ENCODE data around the gene CEP164.
"Not testable (repeated sequence)": the region's sequence is repeated elsewhere in the genome, so short reads cannot be mapped to it uniquely, and the experiment has no call there.

The CEP164 gene

DNA sequence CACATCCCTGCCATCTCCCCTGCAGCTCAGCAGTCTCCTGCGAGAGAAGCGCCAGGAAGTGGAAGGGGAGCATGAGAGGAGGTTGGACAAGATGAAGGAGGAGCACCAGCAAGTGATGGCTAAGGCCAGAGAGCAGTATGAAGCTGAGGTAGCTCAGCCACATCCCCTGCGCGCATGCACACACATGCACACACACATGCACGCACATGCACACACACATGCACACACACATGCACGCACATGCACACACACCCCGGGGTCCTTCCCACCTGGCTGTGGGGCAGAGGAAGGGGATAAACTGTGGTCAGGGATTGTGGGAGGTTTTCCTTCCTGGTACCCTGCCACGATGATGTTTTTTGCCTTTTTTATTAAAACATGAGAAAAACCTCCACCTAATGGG is 65.3 kb downstream of the CEP164 start:
- TF ChIP-seq CTCF (IDR thresholded peaks at IDR 0.05; ENCODE audit: low read depth, low read length, missing control alignments) = no peak
- DNase-seq (ENCODE audit: low read depth) = no peak
- no peak overlapping the region for H3K4me3 ChIP-seq (ENCODE audit: low read depth, low read length)

DNA sequence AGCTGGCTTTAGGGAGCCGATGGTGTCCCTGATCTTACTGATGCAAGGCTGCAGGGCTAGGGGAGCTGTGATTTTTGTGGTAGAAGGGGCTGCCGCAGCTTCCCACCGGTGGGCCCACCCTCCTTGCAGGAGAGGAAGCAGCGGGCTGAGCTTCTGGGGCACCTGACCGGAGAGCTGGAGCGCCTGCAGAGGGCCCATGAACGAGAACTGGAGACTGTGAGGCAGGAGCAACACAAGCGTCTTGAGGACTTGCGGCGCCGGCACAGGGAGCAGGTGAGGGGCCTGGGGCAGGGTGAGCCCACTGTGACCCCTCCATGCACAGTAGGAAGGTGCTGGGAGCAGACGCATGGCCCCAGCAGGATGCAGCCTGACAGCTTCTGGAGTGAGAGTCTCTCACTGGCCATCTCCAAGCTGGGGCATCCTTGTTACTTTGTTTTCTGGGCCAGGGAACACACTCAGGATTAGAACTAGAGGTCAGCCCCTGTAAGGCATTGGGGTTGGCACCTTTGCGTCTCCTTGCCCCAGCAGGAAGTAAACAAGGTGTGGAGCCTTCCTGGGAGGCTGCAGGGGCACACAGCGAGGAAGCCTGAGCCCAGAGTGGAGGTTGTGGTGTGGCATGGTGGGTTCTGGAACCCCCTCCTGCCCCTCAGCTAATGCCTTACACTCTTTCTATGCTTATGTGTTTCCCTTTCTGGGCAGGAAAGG is 66.7 kb downstream of the CEP164 start:
- TF ChIP-seq CTCF (IDR thresholded peaks at IDR 0.05; ENCODE audit: low read depth, low read length, missing control alignments) = no peak
- no peak overlapping the region for H3K4me3 ChIP-seq (ENCODE audit: low read depth, low read length)
- no peak for DNase-seq (ENCODE audit: low read depth)

GRCh38 chr11:117395476-117395875 is 67.8 kb downstream of the CEP164 start:
- TF ChIP-seq CTCF (IDR thresholded peaks at IDR 0.05; ENCODE audit: low read depth, low read length, missing control alignments) = no peak
- H3K4me3 ChIP-seq (ENCODE audit: low read depth, low read length) = no peak overlapping the region
- no peak for DNase-seq (ENCODE audit: low read depth)

- no peak overlapping the region for H3K4me3 ChIP-seq (ENCODE audit: low read depth, low read length)
- no peak for DNase-seq (ENCODE audit: low read depth)
- TF ChIP-seq CTCF (IDR thresholded peaks at IDR 0.05; ENCODE audit: low read depth, low read length, missing control alignments) = no peak
These were observed 69.3 kb downstream of the CEP164 start for GRCh38 chr11:117396970-117397369.

- DNase-seq (ENCODE audit: low read depth); H3K4me3 ChIP-seq (ENCODE audit: low read depth, low read length): not testable (repeated sequence)
These were observed 71.0 kb downstream of the CEP164 start for GRCh38 chr11:117398618-117399017.

GRCh38 chr11:117399100-117399840 is 71.6 kb downstream of the CEP164 start:
- H3K4me3 ChIP-seq (ENCODE audit: low read depth, low read length); DNase-seq (ENCODE audit: low read depth): not testable (repeated sequence)

DNA sequence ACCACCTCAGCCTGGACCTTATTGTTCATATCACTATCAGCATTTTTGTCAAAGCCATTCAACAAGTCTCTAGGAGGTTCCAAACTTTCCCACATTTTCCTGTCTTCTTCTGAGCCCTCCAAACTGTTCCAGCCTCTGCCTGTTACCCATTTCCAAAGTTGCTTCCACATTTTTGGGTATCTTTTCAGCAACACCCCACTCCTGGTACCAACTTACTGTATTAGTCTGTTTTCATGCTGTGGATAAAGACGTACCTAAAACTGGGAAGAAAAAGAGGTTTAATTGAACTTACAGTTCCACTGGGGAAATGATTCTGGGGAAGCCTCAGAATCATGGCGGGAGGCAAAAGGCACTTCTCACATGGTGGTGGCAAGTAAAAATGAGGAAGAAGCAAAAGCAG is 78.2 kb downstream of the CEP164 start:
- not testable (repeated sequence) for H3K4me3 ChIP-seq (ENCODE audit: low read depth, low read length); DNase-seq (ENCODE audit: low read depth)

DNA sequence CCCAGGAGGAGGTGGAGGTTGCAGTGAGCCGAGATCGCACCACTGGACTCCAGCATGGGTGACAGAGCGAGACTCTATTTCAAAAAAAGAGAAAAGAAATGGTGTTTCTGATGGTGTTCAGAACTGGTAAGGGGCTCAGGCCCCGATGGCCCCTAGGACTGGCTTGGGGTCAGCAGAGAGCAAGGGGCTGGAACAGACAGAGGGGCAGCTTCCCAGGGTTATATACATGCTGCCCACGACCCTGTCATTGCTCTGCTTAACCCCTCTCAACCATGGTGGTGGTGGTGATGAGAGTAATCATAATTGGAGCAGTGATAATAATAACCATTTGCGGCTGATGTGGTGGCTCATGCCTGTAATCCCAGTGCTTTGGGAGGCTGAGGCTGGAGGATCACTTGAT is 79.4 kb downstream of the CEP164 start:
- TF ChIP-seq CTCF (IDR thresholded peaks at IDR 0.05; ENCODE audit: low read depth, low read length, missing control alignments) = no peak
- no peak overlapping the region for H3K4me3 ChIP-seq (ENCODE audit: low read depth, low read length)

More for the DNA sequence above, 79.4 kb downstream of the CEP164 start:
- DNase-seq (ENCODE audit: low read depth) = no peak

All from GM12864 (cell line).